Measurements from ENCODE around the gene GIPR.

GRCh38 chr19:45623984-45624383 lies 44.0 kb upstream of the GIPR start:
- TF ChIP-seq YY1 (IDR thresholded peaks at IDR 0.05; ENCODE audit: insufficient read depth, insufficient read length) = no peak
- no peak for TF ChIP-seq SUZ12 (IDR thresholded peaks at IDR 0.05; ENCODE audit: extremely low read depth, insufficient read depth, insufficient read length)
- no peak for TF ChIP-seq ZNF274 (IDR thresholded peaks at IDR 0.05; ENCODE audit: low read depth, low read length)
